GM12892 (cell line): ENCODE results near the gene CAMK2B.

Experiments
- POLR2A ChIP-seq: IDR thresholded peaks from 2 replicates; pipeline ENCODE4 v1.6.1; 2011; ENCODE audit warnings: low read depth, low read length, control low read depth
- TAF1 ChIP-seq: IDR thresholded peaks from 2 replicates; pipeline ENCODE4 v1.6.1; 2011; ENCODE audit warnings: low read depth, mild to moderate bottlenecking, control low read depth, low read length, borderline replicate concordance

- TF ChIP-seq POLR2A: no peak
- no peak for TF ChIP-seq TAF1
Measured at GRCh38 chr7:44286618-44287487, 38.5 kb downstream of the CAMK2B start.
